Transverse colon (tissue), 4 donors: ENCODE measurements around the gene ZNF513. TPM values are rescaled to one million over a fixed set of nuclear protein-coding genes. Genes with fewer than 3 reads are reported as not detected.

Source experiments
- DNase-seq: peaks from one replicate; pipeline ENCODE4 v3.0.0-alpha.2; 2019
- H3K27ac ChIP-seq, 4 donors: fragments of 200-600 bp; sonication (generic); 2 replicates each; pipeline ENCODE4 v1.5.1; 2016 to 2018; ENCODE audit warnings: inconsistent platforms in 4 of 4
- H3K27me3 ChIP-seq: fragments of 200-600 bp; sonication (generic); 2 replicates; pipeline ENCODE4 v1.5.1; 2017; ENCODE audit warnings: inconsistent platforms
- H3K36me3 ChIP-seq, 4 donors: fragments of 200-600 bp; sonication (generic); 2 replicates each; pipeline ENCODE4 v1.5.1; 2017 to 2019; ENCODE audit warnings: inconsistent platforms in 4 of 4
- H3K4me1 ChIP-seq, 4 donors: fragments of 200-600 bp; sonication (generic); 2 replicates each; pipeline ENCODE4 v1.5.1; 2017 to 2020; ENCODE audit warnings: inconsistent platforms in 4 of 4
- H3K4me3 ChIP-seq, 4 donors: fragments of 200-600 bp; sonication (generic); 1 replicate in 1 of 4; 2 replicates in 3 of 4; pipeline versions ENCODE4 v1.5.1 to v1.6.1; 2017 to 2019; ENCODE audit warnings: inconsistent platforms in 4 of 4
- H3K9me3 ChIP-seq, 2 donors: fragments of 200-600 bp; sonication (generic); 2 replicates each; pipeline ENCODE4 v1.5.1; 2017 to 2019; ENCODE audit warnings: inconsistent platforms in 2 of 2
- EP300 ChIP-seq: sonication (generic); formaldehyde crosslinking; IDR thresholded peaks from one replicate; pipeline ENCODE4 v1.6.1; 2017; ENCODE audit warnings: antibody characterized with exemption, low read depth
- POLR2A ChIP-seq: fragments of 450-650 bp; IDR thresholded peaks from one replicate; pipeline ENCODE4 v1.6.1; 2016; ENCODE audit warnings: antibody characterized with exemption, mild to moderate bottlenecking, moderate library complexity
- POLR2AphosphoS5 ChIP-seq, 3 donors: sonication (generic); formaldehyde crosslinking; IDR thresholded peaks; one replicate each; pipeline ENCODE4 v1.6.1; 2016; ENCODE audit warnings: antibody characterized with exemption in 3 of 3
- WGBS, 2 donors: methylation state at CpG; one replicate each; pipeline ENCODE4 v1.1.5; 2018; ENCODE audit warnings: low coverage in 1 of 2; 5-methylcytosine and 5-hydroxymethylcytosine counted together
- in situ Hi-C, 4 donors: fragments of 200-750 bp; cut with MboI; loops; one replicate each; pipeline versions ENCODE4 v1.15.0 to v1.15.1; 2017; ENCODE audit warnings: low sequenced_read_pairs in 3 of 4, low pct_ligation_motif_present in 1 of 4, low pct_unique_long_range_greater_than_20kb in 1 of 4
- intact Hi-C: fragments of 100-400 bp; cut with DNase I; formaldehyde crosslinking; loops from one replicate; pipeline ENCODE4 v1.15.1; 2023; ENCODE audit warnings: low total_unique reads
- total RNA-seq, 4 donors: library from RNA; depleted of rRNA; stranded (reverse); fragments of >200 nt; gene quantifications; one replicate each; pipeline ENCODE4 v1.1.0, GENCODE V29; 2016
- TF ChIP-seq, protein P1 (sequence below), 5 experiments: fragments of 200-600 bp in 3 of 5; fragments of 450-650 bp in 2 of 5; sonication (generic) in 3 of 5; IDR thresholded peaks; 1 replicate in 2 of 5; 2 replicates in 3 of 5; pipeline ENCODE4 v1.5.1; 2016 to 2017; ENCODE audit warnings: antibody characterized with exemption in 5 of 5, inconsistent platforms in 3 of 5, mild to moderate bottlenecking in 2 of 5, moderate library complexity in 1 of 5

ZNF513 gene
- total RNA-seq, 4 donors from 2014 or later = 24.0 to 41.0 (median 32.6) TPM

- Histone ChIP-seq H3K27ac (peak overlapping the region; percentile 91 to 98 (median 94)), H3K27me3 (no peaks in the 10 kb centered on the region), H3K4me3 (peak overlapping the region in 3 of 4 donors; percentile 71 to 99 (median 96)), H3K9me3 (no peaks in the 10 kb centered on the region), H3K4me1 (peaks cover 12 to 31% (median 20%) of the 10 kb centered on the region in 4 donors), H3K36me3 (no peaks in the 10 kb centered on the region)
- 39 to 51% methylated on average over 12 to 16 of the region's 16 CpGs for WGBS, 2 donors
- intact Hi-C loops = no loop called here
- peak; percentile 25 for DNase-seq
- TF ChIP-seq, protein P1, sequence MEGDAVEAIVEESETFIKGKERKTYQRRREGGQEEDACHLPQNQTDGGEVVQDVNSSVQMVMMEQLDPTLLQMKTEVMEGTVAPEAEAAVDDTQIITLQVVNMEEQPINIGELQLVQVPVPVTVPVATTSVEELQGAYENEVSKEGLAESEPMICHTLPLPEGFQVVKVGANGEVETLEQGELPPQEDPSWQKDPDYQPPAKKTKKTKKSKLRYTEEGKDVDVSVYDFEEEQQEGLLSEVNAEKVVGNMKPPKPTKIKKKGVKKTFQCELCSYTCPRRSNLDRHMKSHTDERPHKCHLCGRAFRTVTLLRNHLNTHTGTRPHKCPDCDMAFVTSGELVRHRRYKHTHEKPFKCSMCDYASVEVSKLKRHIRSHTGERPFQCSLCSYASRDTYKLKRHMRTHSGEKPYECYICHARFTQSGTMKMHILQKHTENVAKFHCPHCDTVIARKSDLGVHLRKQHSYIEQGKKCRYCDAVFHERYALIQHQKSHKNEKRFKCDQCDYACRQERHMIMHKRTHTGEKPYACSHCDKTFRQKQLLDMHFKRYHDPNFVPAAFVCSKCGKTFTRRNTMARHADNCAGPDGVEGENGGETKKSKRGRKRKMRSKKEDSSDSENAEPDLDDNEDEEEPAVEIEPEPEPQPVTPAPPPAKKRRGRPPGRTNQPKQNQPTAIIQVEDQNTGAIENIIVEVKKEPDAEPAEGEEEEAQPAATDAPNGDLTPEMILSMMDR (IDR thresholded peaks at IDR 0.05) = peak; percentile 53 to 73 (median 56)
- TF ChIP-seq POLR2A = no peak
- in situ Hi-C loops = no loop called here
Observed at GRCh38 chr2:27407798-27408491, 27.4 kb upstream of the ZNF513 start.

DNA sequence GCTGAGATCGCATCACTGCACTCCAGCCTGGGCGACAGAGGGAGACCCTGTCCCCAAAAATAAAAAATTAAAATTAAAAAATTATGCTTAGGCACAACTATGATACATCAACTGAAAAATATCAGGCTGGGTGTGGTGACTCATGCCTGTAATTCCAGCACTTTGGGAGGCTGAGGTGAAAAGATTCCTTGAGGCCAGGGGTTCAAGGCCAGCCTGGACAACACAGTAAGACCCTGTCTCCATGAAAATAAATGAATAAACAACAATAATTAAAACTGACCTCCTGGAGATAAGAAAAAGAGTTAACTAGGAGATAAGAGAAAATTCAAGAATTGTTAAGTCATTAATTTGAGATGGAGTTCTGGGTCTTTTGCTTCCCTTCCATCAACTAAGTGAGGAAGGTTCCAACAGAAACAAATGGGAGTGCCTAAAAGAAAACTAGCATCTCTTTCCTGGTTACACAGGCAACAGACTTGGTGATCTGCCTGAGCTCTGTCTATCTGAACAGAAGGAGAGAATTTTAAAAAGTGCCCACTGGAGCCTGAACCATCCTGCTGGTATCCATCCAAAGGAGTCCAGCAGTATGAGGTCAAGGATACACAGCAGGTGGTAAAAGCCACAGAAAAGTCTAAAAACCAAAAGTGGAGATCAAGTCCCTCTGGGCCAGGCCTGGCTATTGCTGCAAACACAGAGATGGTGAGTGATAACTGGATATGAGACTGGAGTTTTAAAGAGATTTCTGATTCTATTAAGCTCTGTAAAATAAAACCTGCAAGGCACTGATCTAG lies 20.0 kb upstream of the ZNF513 start:
- no peak for TF ChIP-seq POLR2AphosphoS5 (IDR thresholded peaks at IDR 0.05)
- TF ChIP-seq, protein P1 (IDR thresholded peaks at IDR 0.05) = no peak
- intact Hi-C loops = no loop called here
- no peaks in the 10 kb centered on the region for H3K27me3 ChIP-seq
- DNase-seq = no peak
- H3K36me3 ChIP-seq = no peaks in the 10 kb centered on the region
- in situ Hi-C loops = no loop called here
- H3K9me3 ChIP-seq = no peaks in the 10 kb centered on the region
- no peak overlapping the region for H3K27ac ChIP-seq
- H3K4me1 ChIP-seq = peaks cover 0 to 3% (median 0%) of the 10 kb centered on the region in 4 donors
- H3K4me3 ChIP-seq = no peak overlapping the region
- WGBS, 2 donors = 100% methylated on average over 2 of the region's 2 CpGs

DNA sequence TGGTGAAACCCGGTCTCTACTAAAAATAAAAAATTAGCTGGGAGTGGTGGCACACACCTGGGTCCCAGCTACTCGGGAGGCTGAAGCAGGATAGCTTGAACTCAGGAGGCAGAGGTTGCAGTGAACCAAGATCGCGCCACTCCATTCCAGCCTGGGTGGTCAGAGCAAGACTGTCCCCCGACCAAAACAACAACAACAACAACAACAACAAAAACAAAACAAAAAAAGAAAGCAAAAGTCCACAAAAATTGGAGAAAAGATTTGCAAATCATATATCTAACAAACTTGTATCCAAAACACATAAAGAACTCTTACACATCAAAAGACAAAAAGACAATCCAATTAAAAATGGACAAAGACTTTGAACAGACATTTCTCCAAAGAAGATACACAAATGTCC lies 18.4 kb upstream of the ZNF513 start:
- intact Hi-C loops (no loop called here), in situ Hi-C loops (no loop called here)
- H3K4me1 ChIP-seq = peaks cover 0 to 3% (median 0%) of the 10 kb centered on the region in 4 donors
- TF ChIP-seq EP300 (no peak), POLR2AphosphoS5 (IDR thresholded peaks at IDR 0.05) (no peak), POLR2A (no peak)
- TF ChIP-seq, protein P1 (IDR thresholded peaks at IDR 0.05) = no peak
- H3K27me3 ChIP-seq = no peaks in the 10 kb centered on the region
- no peaks in the 10 kb centered on the region for H3K9me3 ChIP-seq
- H3K27ac ChIP-seq = no peak overlapping the region
- WGBS, 2 donors = 85 to 91% methylated on average over 5 of the region's 5 CpGs
- DNase-seq = no peak
- no peak overlapping the region for H3K4me3 ChIP-seq
- H3K36me3 ChIP-seq = no peaks in the 10 kb centered on the region

DNA sequence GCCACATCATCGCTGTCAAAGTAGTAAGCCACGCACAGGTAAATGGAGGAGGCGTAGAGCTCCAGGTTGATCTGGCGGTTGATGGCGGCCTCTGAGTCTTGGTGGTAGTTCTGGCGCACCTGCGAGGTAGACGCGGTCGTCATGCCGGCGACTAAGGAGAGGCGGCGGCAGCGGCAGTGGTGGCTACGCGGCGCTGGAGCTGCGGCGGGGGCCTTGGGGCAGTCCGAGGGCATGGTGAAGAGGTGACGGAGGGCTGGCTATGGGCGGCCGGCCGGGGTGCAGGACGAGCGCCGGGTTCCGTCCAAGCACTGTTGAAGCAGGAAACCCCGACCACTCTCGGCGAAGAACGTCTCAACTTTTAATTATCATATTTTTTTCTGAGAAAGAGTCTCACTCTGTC lies 12.7 kb upstream of the ZNF513 start:
- TF ChIP-seq EP300 (no peak), POLR2AphosphoS5 (IDR thresholded peaks at IDR 0.05) (no peak), POLR2A (no peak)
- TF ChIP-seq, protein P1 (IDR thresholded peaks at IDR 0.05) = no peak
- intact Hi-C loops = no loop called here
- H3K36me3 ChIP-seq = no peaks in the 10 kb centered on the region
- H3K4me1 ChIP-seq = peaks cover 0 to 3% (median 0%) of the 10 kb centered on the region in 4 donors
- WGBS, 2 donors = 94 to 99% methylated on average over 13 to 33 of the region's 33 CpGs
- H3K27ac ChIP-seq = no peak overlapping the region
- no peak overlapping the region for H3K4me3 ChIP-seq
- DNase-seq = no peak
- in situ Hi-C loops = no loop called here
- H3K9me3 ChIP-seq = no peaks in the 10 kb centered on the region
- no peaks in the 10 kb centered on the region for H3K27me3 ChIP-seq
